Chondrocyte (in vitro differentiated cells): ENCODE data around the gene DBH. TPM values are rescaled to one million over a fixed set of nuclear protein-coding genes. Genes with fewer than 3 reads are reported as not detected.

Experiments used
- DNase-seq: peaks from one replicate; pipeline ENCODE4 v3.0.0; 2021; ENCODE audit warnings: mixed read lengths, low spot score
- H3K27ac Mint-ChIP-seq: one replicate; pipeline ENCODE4 v1.8.0; 2021; ENCODE audit warnings: mild to moderate bottlenecking, moderate library complexity, mixed read lengths; ENCODE audit not compliant: unreplicated experiment
- H3K27me3 Mint-ChIP-seq: 2 replicates; pipeline ENCODE4 v1.8.0; 2021; ENCODE audit warnings: low read depth, mixed read lengths
- H3K36me3 Mint-ChIP-seq: 2 replicates; pipeline ENCODE4 v1.8.0; 2021; ENCODE audit warnings: low read depth, mixed read lengths
- H3K4me1 Mint-ChIP-seq: 2 replicates; pipeline ENCODE4 v1.8.0; 2021; ENCODE audit warnings: low read depth, mild to moderate bottlenecking, mixed read lengths
- H3K4me3 Mint-ChIP-seq: one replicate; pipeline ENCODE4 v1.8.0; 2021; ENCODE audit warnings: mild to moderate bottlenecking, moderate library complexity, mixed read lengths; ENCODE audit not compliant: unreplicated experiment
- H3K9me3 Mint-ChIP-seq: 2 replicates; pipeline ENCODE4 v1.8.0; 2021; ENCODE audit warnings: low read depth, mixed read lengths
- CTCF ChIP-seq: fragments of 200-600 bp; sonication (generic); IDR thresholded peaks from 2 replicates; pipeline ENCODE4 v1.5.0; 2021; ENCODE audit warnings: antibody characterized with exemption, mild to moderate bottlenecking, moderate library complexity
- total RNA-seq: library from RNA; stranded (reverse); gene quantifications from 3 replicates; pipeline ENCODE4 v1.2.1, GENCODE V29; 2021

The DBH gene
- total RNA-seq, 1 donor from 2014 or later, result not detected

GRCh38 chr9:133605446-133605845, 30.7 kb upstream of the DBH start:
- peak; percentile 75 for DNase-seq
- TF ChIP-seq CTCF, result no peak
- H3K36me3 Mint-ChIP-seq, result no peaks in the 10 kb centered on the region
- H3K4me3 Mint-ChIP-seq, result no peak overlapping the region
- no peaks in the 10 kb centered on the region for H3K9me3 Mint-ChIP-seq
- peaks cover 5% of the 10 kb centered on the region for H3K4me1 Mint-ChIP-seq
- H3K27ac Mint-ChIP-seq, result no peak overlapping the region
- H3K27me3 Mint-ChIP-seq, result peaks cover 64% of the 10 kb centered on the region

- Mint-ChIP-seq H3K27me3 (peaks cover 69% of the 10 kb centered on the region), H3K9me3 (no peaks in the 10 kb centered on the region)
Observed at GRCh38 chr9:133605856-133606707, 30.1 kb upstream of the DBH start.

GRCh38 chr9:133606708-133607025, 29.5 kb upstream of the DBH start:
- H3K9me3 Mint-ChIP-seq, result no peaks in the 10 kb centered on the region
- peaks cover 5% of the 10 kb centered on the region for H3K4me1 Mint-ChIP-seq
- no peaks in the 10 kb centered on the region for H3K36me3 Mint-ChIP-seq
- H3K27me3 Mint-ChIP-seq, result peaks cover 75% of the 10 kb centered on the region
- H3K4me3 Mint-ChIP-seq, result no peak overlapping the region
- DNase-seq, result no peak
- H3K27ac Mint-ChIP-seq, result no peak overlapping the region
- no peak for TF ChIP-seq CTCF

More at GRCh38 chr9:133605856-133606707, 30.1 kb upstream of the DBH start:
- Mint-ChIP-seq H3K36me3 (no peaks in the 10 kb centered on the region), H3K4me1 (peaks cover 5% of the 10 kb centered on the region), H3K27ac (no peak overlapping the region), H3K4me3 (no peak overlapping the region)
- peak; percentile 60 for DNase-seq
- no peak for TF ChIP-seq CTCF

GRCh38 chr9:133607381-133607780, 28.8 kb upstream of the DBH start:
- no peaks in the 10 kb centered on the region for H3K9me3 Mint-ChIP-seq
- H3K27me3 Mint-ChIP-seq, result peaks cover 77% of the 10 kb centered on the region
- peaks cover 5% of the 10 kb centered on the region for H3K4me1 Mint-ChIP-seq
- peak; percentile 44 for DNase-seq
- H3K4me3 Mint-ChIP-seq, result no peak overlapping the region
- H3K27ac Mint-ChIP-seq, result no peak overlapping the region
- TF ChIP-seq CTCF, result no peak
- H3K36me3 Mint-ChIP-seq, result no peaks in the 10 kb centered on the region

GRCh38 chr9:133607976-133608375, 28.2 kb upstream of the DBH start:
- Mint-ChIP-seq H3K9me3 (no peaks in the 10 kb centered on the region), H3K27me3 (peaks cover 76% of the 10 kb centered on the region), H3K4me3 (no peak overlapping the region), H3K36me3 (no peaks in the 10 kb centered on the region), H3K4me1 (peaks cover 5% of the 10 kb centered on the region), H3K27ac (no peak overlapping the region)
- DNase-seq, result peak; percentile 57
- no peak for TF ChIP-seq CTCF
